GM12878 (cell line): ENCODE measurements around the gene WASF2. TPM values are rescaled to one million over a fixed set of nuclear protein-coding genes. Genes with fewer than 3 reads are reported as not detected.

Experiments
- ATAC-seq: fragments of 200-7000 bp; cut with Tn5 transposase; 3 replicates; pipeline ENCODE4 v1.9.1; 2020; ENCODE audit warnings: mild to moderate bottlenecking, moderate library complexity
- BruUV-seq: library from RNA; stranded (reverse); fragments of 400-500 nt; replicated peaks from 2 replicates; lab custom pipeline; 2021; lab: Mats Ljungman, UMichigan
- CTCF ChIA-PET: fragments of 300-600 bp; sonication (Branson Sonifier 250); formaldehyde crosslinking; extraction: SDS; loops from one replicate; lab custom pipeline; 2021; ENCODE audit warnings: inconsistent platforms; lab: Yijun Ruan, JAX
- POLR2A ChIA-PET: fragments of 350-600 bp; formaldehyde crosslinking; extraction: SDS; loops from one replicate; lab custom pipeline; 2021; ENCODE audit warnings: inconsistent platforms; lab: Charles Lee
- RAD21 ChIA-PET: fragments of 300-600 bp; sonication (Branson Sonifier 250); formaldehyde crosslinking; loops from one replicate; lab custom pipeline; 2023; ENCODE audit warnings: antibody characterized with exemption; ENCODE audit not compliant: unreplicated experiment; lab: Charles Lee
- SMC1A ChIA-PET: fragments of 300-600 bp; sonication (Branson Sonifier 250); formaldehyde crosslinking; loops from one replicate; lab custom pipeline; 2023; ENCODE audit not compliant: unreplicated experiment, uncharacterized antibody; lab: Charles Lee
- DNase-seq: peaks from one replicate; pipeline ENCODE4 v3.0.0-alpha.2; 2011; ENCODE audit warnings: low read depth, low spot score
- FAIRE-seq: peaks from 3 replicates; lab custom pipeline; 2011; peaks lifted over from hg19 to GRCh38; lab: Jason Lieb, UNC
- H2AFZ ChIP-seq: 2 replicates; pipeline ENCODE4 v1.6.0; 2011; ENCODE audit warnings: low read depth, low read length, control low read depth; ENCODE audit not compliant: control insufficient read depth
- H3K27ac ChIP-seq: 2 replicates; pipeline ENCODE4 v1.5.1; 2011; ENCODE audit warnings: control low read depth; ENCODE audit not compliant: control insufficient read depth, insufficient read depth
- H3K27me3 ChIP-seq, 2 experiments: replicated peaks in 1 of 2; 2 replicates each; pipeline versions ENCODE4 v1.6.0 to v1.6.1; 2011; ENCODE audit warnings: low read length in 1 of 2; ENCODE audit not compliant: control insufficient read depth in 2 of 2, insufficient read depth in 2 of 2
- H3K36me3 ChIP-seq, 2 experiments: 2 replicates each; pipeline ENCODE4 v1.5.1; 2011; ENCODE audit warnings: low read length in 1 of 2; ENCODE audit not compliant: control insufficient read depth in 2 of 2, insufficient read depth in 2 of 2
- H3K4me1 ChIP-seq: 2 replicates; pipeline ENCODE4 v1.6.1; 2011; ENCODE audit warnings: mild to moderate bottlenecking, low read length, moderate library complexity, mixed read lengths; ENCODE audit not compliant: control insufficient read depth, insufficient read depth
- H3K4me2 ChIP-seq: 2 replicates; pipeline ENCODE4 v1.6.0; 2011; ENCODE audit warnings: control low read depth; ENCODE audit not compliant: control insufficient read depth, insufficient read depth
- H3K4me3 ChIP-seq: fragments of 200-600 bp; sonication (generic); 2 replicates; pipeline ENCODE4 v1.5.1; 2016
- H3K79me2 ChIP-seq: 2 replicates; pipeline ENCODE4 v1.6.0; 2011; ENCODE audit warnings: low read length; ENCODE audit not compliant: control insufficient read depth, insufficient read depth
- H3K9ac ChIP-seq: 2 replicates; pipeline ENCODE4 v1.8.0; 2011; ENCODE audit warnings: low read length, control low read depth, mixed read lengths; ENCODE audit not compliant: control insufficient read depth, insufficient read depth
- H3K9me3 ChIP-seq: replicated peaks from 3 replicates; pipeline ENCODE4 v1.5.1; 2011; ENCODE audit warnings: mild to moderate bottlenecking, low read length; ENCODE audit not compliant: control insufficient read depth, insufficient read depth
- H4K20me1 ChIP-seq: 2 replicates; pipeline ENCODE4 v1.6.0; 2011; ENCODE audit not compliant: control insufficient read depth, insufficient read depth
- JUNB ChIP-seq: IDR thresholded peaks from 2 replicates; pipeline ENCODE4 v1.6.1; 2016; ENCODE audit warnings: antibody characterized with exemption, mild to moderate bottlenecking
- MEF2B ChIP-seq: fragments of 450-650 bp; IDR thresholded peaks from 2 replicates; pipeline ENCODE4 v1.6.1; 2018; ENCODE audit warnings: mild to moderate bottlenecking, moderate library complexity; ENCODE audit not compliant: partially characterized antibody, poor library complexity, severe bottlenecking
- MYB ChIP-seq: fragments of 150-350 bp; IDR thresholded peaks from 2 replicates; pipeline ENCODE4 v1.6.1; 2014; ENCODE audit warnings: mild to moderate bottlenecking, low read depth, low read length, borderline replicate concordance
- RB1 ChIP-seq: fragments of 450-650 bp; formaldehyde crosslinking; IDR thresholded peaks from 2 replicates; pipeline ENCODE4 v1.6.1; 2017; ENCODE audit warnings: mild to moderate bottlenecking, borderline replicate concordance
- RCOR1 ChIP-seq: conservative IDR thresholded peaks from 2 replicates; pipeline ENCODE4 v1.6.1; 2012; ENCODE audit warnings: low read depth, low read length, improper control_type of control experiment
- ZNF217 ChIP-seq: fragments of 450-650 bp; IDR thresholded peaks from 2 replicates; pipeline ENCODE4 v1.6.1; 2017; ENCODE audit warnings: antibody characterized with exemption, mild to moderate bottlenecking
- WGBS: methylation state at CpG from one replicate; pipeline ENCODE4 v1.1.6; 2016; ENCODE audit warnings: low lambda C conversion rate; ENCODE audit not compliant: insufficient replicate concordance, insufficient coverage; ENCODE audit errors: missing lambda C conversion rate; 5-methylcytosine and 5-hydroxymethylcytosine counted together
- in situ Hi-C: fragments of 300-500 bp; cut with MboI; formaldehyde crosslinking; loops from 9 replicates; pipeline ENCODE4 v1.14.3; 2018; ENCODE audit warnings: mixed read lengths
- intact Hi-C: fragments of 100-400 bp; cut with micrococcal nuclease; formaldehyde crosslinking; loops from one replicate; pipeline ENCODE4 v1.14.2; 2022; ENCODE audit not compliant: unreplicated experiment
- polyA plus RNA-seq, 11 experiments: library from polyadenylated mRNA; depleted of rRNA in 4 of 11; unstranded in 6 of 11; stranded (reverse) in 5 of 11; fragments of >200 nt; fragmentation: Nextera tagmentation in 4 of 11; fragmentation: Illumina TruSeq in 1 of 11; extraction: Ambion mirVana in 4 of 11; extraction: Trizol in 1 of 11; gene quantifications; 1 replicate in 1 of 11; 2 replicates in 10 of 11; pipeline versions ENCODE4 v1.2.1 to v1.2.3, GENCODE V29; 2011 to 2016; ENCODE audit warnings: inconsistent platforms in 2 of 11, missing spikeins in 2 of 11, low read depth in 1 of 11
- total RNA-seq, 4 experiments: library from RNA; depleted of rRNA in 3 of 4; stranded (reverse); fragments of >200 nt in 3 of 4; fragmentation: Illumina TruSeq in 1 of 4; extraction: Trizol in 1 of 4; gene quantifications; 2 replicates each; pipeline versions ENCODE4 v1.2.1 to v1.2.3, GENCODE V29; 2013 to 2021

Gene WASF2
- total and polyA plus RNA-seq, 10 of the 15 experiments (the other 5 are each of a cell fraction or from before 2014, with no cell fraction given): 7.0 to 111 (median 37.1) TPM

DNA sequence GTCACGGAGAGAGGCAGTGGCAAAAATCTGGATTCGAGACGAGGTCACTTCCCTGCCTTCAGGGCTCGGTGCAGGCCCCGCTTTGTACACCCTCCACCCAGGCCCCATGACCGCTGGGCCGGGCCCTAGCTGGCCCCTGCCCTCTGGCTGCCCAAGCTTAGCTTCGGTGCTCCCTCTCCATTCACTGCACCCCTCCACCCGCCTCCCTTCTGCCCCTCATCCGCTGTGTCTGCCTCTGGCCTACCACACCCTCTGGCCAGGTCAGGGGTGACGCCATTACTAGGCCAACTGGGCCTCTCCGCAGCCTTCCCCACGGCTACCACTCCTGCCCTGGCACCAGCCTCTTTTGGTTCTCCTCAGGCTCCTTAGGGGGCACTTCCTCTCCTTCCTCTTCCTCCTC is 106.3 kb downstream of the WASF2 start:
- Histone ChIP-seq H2AFZ (no peak overlapping the region), H3K79me2 (no peaks in the 10 kb centered on the region), H3K4me3 (no peak overlapping the region), H3K4me1 (no peaks in the 10 kb centered on the region; the same call in 1 of the 2 replicates), H3K36me3 (no peaks in the 10 kb centered on the region), H3K9me3 (no peaks in the 10 kb centered on the region)
- intact Hi-C loops (no loop called here), in situ Hi-C loops (no loop called here)
- ChIA-PET POLR2A (no interaction called here), CTCF (interaction anchor here (0.6 to 9.0 kb wide), 7 partner anchors 19 to 86 kb away, joined by 3 to 242 read pairs (median 5); partner anchors contain the start of gene SYTL1), RAD21 (interaction anchor here (0.7 to 0.9 kb wide), 2 partner anchors 51 to 220 kb away, joined by 3 read pairs; partner anchors contain the start of gene AHDC1)
- no peak for ATAC-seq
- no peak for DNase-seq
- no peak for FAIRE-seq
- WGBS: 77% methylated on average over 13 of the region's 13 CpGs
- TF ChIP-seq ZNF217 (no peak), MYB (no peak), RCOR1 (no peak), MEF2B (no peak)
- TF ChIP-seq, all 136 proteins: peak for 0
- SMC1A ChIA-PET: interaction anchor here (2.0 kb wide), 1 partner anchor 11 kb away, joined by 5 read pairs; no protein-coding TSS in a partner anchor
- Histone ChIP-seq H3K27ac (no peak overlapping the region), H3K9ac (no peak overlapping the region), H3K27me3 (peaks cover 0 to 2% of the 10 kb centered on the region in 2 experiments; a peak in 2 of 4 replicates), H4K20me1 (no peaks in the 10 kb centered on the region), H3K4me2 (no peak overlapping the region)
- BruUV-seq: no TSS peak

DNA sequence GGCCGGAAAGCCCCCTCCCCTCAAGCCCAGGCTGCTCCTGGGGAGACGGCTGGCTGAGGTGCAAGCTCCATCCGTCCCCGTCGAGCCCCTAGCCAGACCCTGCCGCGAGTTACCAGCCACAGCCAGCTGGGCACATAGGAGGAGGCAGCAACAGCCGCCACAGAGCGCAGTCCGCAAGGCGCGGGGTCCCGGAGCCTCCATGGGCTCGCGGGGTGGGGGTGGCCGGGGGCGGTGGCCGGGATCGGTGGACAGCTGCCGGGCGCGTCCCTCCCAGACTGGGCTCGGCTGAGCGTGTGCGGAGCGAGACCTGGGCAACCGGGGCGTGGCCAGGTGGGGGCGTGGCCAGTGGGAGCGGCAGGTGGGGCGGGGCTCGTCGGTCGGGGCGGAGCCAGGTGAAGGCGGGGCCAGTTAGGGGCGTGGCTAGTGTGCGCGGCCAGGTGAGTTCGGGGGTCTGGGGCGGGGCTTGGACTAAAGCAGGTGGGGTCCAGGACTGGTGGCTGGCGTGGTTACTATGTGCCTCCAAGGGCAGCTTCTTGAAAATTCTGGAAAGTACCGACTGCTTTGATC is 106.8 kb downstream of the WASF2 start, which contains the start of gene CD164L2:
Gene CD164L2, minus strand, starts transcription at position 295 of the 567 bp plus-strand sequence. Its CDS starts 94 bp downstream, at position 201.
- DNase-seq: no peak
- Histone ChIP-seq H3K9ac (no peak within 1 kb of the TSS), H3K79me2 (no peaks in the 10 kb centered on the region), H2AFZ (no peak within 1 kb of the TSS), H3K27me3 (peaks cover 0 to 2% of the 10 kb centered on the region in 2 experiments; a peak in 2 of 4 replicates), H3K36me3 (no peaks in the 10 kb centered on the region), H3K27ac (no peak within 1 kb of the TSS), H3K4me1 (no peaks in the 10 kb centered on the region; the same call in 1 of the 2 replicates), H3K4me3 (no peak within 1 kb of the TSS), H4K20me1 (no peaks in the 10 kb centered on the region), H3K9me3 (no peaks in the 10 kb centered on the region), H3K4me2 (no peak within 1 kb of the TSS)
- peak; percentile 54; the same call in 2 of the 3 replicates for ATAC-seq
- ChIA-PET POLR2A (no interaction called here), CTCF (interaction anchor here (0.6 to 1.8 kb wide), 5 partner anchors 12 to 83 kb away, joined by 3 to 9 read pairs (median 4); no protein-coding TSS in a partner anchor), SMC1A (no interaction called here), RAD21 (interaction anchor here (1.5 kb wide), 1 partner anchor 18 kb away, joined by 5 read pairs; no protein-coding TSS in a partner anchor)
- no peak for FAIRE-seq
- in situ Hi-C loops (no loop called here), intact Hi-C loops (no loop called here)
- TF ChIP-seq RB1 (no peak), JUNB (no peak)
- WGBS: 72% methylated on average over 19 of the region's 43 CpGs
- no TSS peak for BruUV-seq
